Colonic mucosa (tissue), 4 donors: ENCODE data around the gene OGFRL1. TPM values are rescaled to one million over a fixed set of nuclear protein-coding genes. Genes with fewer than 3 reads are reported as not detected.

Experiments used
- DNase-seq: peaks from one replicate; pipeline ENCODE4 v3.0.0-alpha.2; 2020
- H3K27ac ChIP-seq: fragments of 200-600 bp; one replicate; pipeline ENCODE4 v1.8.0; 2021
- H3K27me3 ChIP-seq: fragments of 200-600 bp; one replicate; pipeline ENCODE4 v1.8.0; 2021
- H3K36me3 ChIP-seq: fragments of 200-600 bp; one replicate; pipeline ENCODE4 v1.8.0; 2021
- H3K4me1 ChIP-seq: fragments of 200-600 bp; one replicate; pipeline ENCODE4 v1.8.0; 2021; ENCODE audit warnings: mild to moderate bottlenecking
- H3K4me3 ChIP-seq: fragments of 200-600 bp; one replicate; pipeline ENCODE4 v1.8.0; 2021
- H3K9ac ChIP-seq, 2 donors: one replicate each; pipeline ENCODE4 v1.7.0; 2013; ENCODE audit warnings: control low read depth in 2 of 2, low read depth in 2 of 2, low read length in 2 of 2
- H3K9me3 ChIP-seq: fragments of 200-600 bp; one replicate; pipeline ENCODE4 v1.8.0; 2021
- intact Hi-C: fragments of 100-400 bp; cut with DNase I; formaldehyde crosslinking; loops from one replicate; pipeline ENCODE4 v1.14.1; 2022
- total RNA-seq, 2 donors: library from RNA; stranded (reverse); fragmentation: NEBNext Ultra II Directional in 1 of 2; extraction: Animal tissue kit (Norgen Biotek cat#: 25700) in 1 of 2; gene quantifications; one replicate each; pipeline ENCODE4 v1.2.1, GENCODE V29; 2021
- TF ChIP-seq, protein P1 (sequence below): fragments of 200-600 bp; IDR thresholded peaks from one replicate; pipeline ENCODE4 v1.8.0; 2022; ENCODE audit warnings: antibody characterized with exemption, mild to moderate bottlenecking
- donor health status: healthy.
- donor health status: DM: no; HTN: no; CAD: no.
- donor health status: DM: no; HTN: no; CAD: no.

OGFRL1 gene
- total RNA-seq, 2 donors from 2014 or later: 3.2 to 5.3 TPM

DNA sequence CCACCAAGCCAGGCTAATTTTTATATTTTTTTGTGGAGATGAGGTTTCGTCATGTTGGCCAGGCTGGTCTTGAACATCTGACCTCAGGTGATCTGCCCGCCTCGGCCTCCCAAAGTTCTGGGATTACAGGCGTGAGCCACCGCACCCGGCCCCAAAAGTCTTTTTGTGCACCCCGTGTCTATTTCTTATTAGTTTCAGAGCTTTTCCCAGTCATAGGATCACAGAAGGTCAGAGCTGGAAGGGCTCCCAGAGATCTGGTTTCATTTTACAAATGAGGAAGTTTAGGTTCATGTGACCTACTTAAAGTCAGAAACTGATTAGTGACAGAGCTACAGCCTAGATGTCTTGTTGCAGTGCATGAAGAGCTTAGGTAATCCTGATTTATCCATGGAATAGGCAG, 1.6 kb upstream of the OGFRL1 start:
- no peak for DNase-seq
- Histone ChIP-seq H3K4me1 (no peaks in the 10 kb centered on the region), H3K27me3 (no peaks in the 10 kb centered on the region), H3K4me3 (no peak overlapping the region), H3K9ac (no peak overlapping the region), H3K9me3 (no peaks in the 10 kb centered on the region), H3K36me3 (no peaks in the 10 kb centered on the region), H3K27ac (peak overlapping the region; percentile 78)
- TF ChIP-seq, protein P1, sequence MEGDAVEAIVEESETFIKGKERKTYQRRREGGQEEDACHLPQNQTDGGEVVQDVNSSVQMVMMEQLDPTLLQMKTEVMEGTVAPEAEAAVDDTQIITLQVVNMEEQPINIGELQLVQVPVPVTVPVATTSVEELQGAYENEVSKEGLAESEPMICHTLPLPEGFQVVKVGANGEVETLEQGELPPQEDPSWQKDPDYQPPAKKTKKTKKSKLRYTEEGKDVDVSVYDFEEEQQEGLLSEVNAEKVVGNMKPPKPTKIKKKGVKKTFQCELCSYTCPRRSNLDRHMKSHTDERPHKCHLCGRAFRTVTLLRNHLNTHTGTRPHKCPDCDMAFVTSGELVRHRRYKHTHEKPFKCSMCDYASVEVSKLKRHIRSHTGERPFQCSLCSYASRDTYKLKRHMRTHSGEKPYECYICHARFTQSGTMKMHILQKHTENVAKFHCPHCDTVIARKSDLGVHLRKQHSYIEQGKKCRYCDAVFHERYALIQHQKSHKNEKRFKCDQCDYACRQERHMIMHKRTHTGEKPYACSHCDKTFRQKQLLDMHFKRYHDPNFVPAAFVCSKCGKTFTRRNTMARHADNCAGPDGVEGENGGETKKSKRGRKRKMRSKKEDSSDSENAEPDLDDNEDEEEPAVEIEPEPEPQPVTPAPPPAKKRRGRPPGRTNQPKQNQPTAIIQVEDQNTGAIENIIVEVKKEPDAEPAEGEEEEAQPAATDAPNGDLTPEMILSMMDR: no peak
- intact Hi-C loops: no loop called here

DNA sequence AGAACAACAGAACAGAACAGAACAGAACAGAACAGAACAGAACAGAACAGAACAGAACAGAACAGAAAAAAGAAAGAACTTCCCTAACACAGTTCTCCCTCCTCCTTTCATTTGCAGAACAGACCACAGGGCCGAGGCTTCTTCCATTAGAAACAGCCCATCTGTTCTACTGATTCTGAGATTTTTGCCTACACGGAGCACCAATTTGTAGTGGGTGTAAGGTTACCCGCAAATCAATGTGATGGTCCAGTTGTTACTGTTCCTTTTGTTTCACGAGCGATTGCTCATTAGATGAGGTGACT, 734 bp upstream of the OGFRL1 start:
- Histone ChIP-seq H3K9ac (peak overlapping the region; percentile 48 to 94), H3K36me3 (no peaks in the 10 kb centered on the region), H3K27me3 (no peaks in the 10 kb centered on the region), H3K9me3 (no peaks in the 10 kb centered on the region), H3K27ac (peak overlapping the region; percentile 78), H3K4me3 (peak overlapping the region; percentile 72), H3K4me1 (no peaks in the 10 kb centered on the region)
- no peak for DNase-seq
- TF ChIP-seq, protein P1: no peak
- intact Hi-C loops: no loop called here

DNA sequence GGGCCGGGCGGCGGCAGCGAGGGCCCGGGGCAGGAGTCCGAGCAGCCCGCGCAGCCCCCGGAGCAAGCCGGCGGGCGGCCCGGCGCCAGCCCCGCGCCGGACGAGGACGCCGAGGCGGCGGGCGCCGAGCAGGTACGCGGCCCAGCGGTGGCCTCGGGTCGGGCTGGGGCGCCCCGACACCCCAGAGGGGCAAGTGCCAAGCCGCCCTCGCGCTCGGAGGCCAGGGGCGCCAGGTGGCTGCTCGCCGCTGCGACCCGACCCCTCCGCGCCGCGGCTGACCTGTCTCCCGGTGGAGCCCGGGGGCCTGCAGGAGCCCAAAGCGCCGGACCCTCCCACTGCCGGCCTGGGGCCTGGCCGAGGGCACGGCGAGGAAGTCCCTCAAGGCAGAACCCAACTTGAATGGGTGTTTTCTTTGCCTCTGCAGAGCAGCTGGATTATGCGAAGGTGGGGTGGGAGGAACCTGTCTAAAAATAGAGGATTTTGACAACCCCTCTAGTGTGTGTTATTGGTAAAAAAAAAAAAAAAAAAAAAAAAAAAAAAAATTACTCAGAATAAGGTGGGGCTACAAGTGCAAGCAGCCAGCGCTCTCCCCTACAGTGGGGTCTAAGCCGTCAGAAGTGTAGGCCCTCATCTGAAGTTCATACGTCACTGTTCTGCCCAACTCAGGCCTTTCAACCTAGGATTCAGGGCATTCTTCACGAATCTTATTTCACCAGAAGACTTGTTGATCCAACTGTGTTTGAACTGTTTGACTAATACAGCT, 609 bp downstream of the OGFRL1 start:
- H3K27me3 ChIP-seq: no peaks in the 10 kb centered on the region
- peak overlapping the region; percentile 36 for H3K27ac ChIP-seq
- peak overlapping the region; percentile 72 for H3K4me3 ChIP-seq
- intact Hi-C loops: no loop called here
- no peaks in the 10 kb centered on the region for H3K4me1 ChIP-seq
- DNase-seq: peak; percentile 37
- no peaks in the 10 kb centered on the region for H3K36me3 ChIP-seq
- TF ChIP-seq, protein P1: no peak
- H3K9ac ChIP-seq: peak overlapping the region; percentile 53 to 94
- H3K9me3 ChIP-seq: no peaks in the 10 kb centered on the region

- Histone ChIP-seq H3K27me3 (no peaks in the 10 kb centered on the region), H3K9me3 (no peaks in the 10 kb centered on the region), H3K36me3 (no peaks in the 10 kb centered on the region), H3K4me1 (no peaks in the 10 kb centered on the region), H3K4me3 (peak overlapping the region; percentile 72), H3K9ac (peak overlapping the region in 1 of 2 donors; percentile 53), H3K27ac (no peak overlapping the region)
- TF ChIP-seq, protein P1: no peak
- DNase-seq: no peak
- intact Hi-C loops: no loop called here
Measured at GRCh38 chr6:71289802-71290175, 1.2 kb downstream of the OGFRL1 start.

DNA sequence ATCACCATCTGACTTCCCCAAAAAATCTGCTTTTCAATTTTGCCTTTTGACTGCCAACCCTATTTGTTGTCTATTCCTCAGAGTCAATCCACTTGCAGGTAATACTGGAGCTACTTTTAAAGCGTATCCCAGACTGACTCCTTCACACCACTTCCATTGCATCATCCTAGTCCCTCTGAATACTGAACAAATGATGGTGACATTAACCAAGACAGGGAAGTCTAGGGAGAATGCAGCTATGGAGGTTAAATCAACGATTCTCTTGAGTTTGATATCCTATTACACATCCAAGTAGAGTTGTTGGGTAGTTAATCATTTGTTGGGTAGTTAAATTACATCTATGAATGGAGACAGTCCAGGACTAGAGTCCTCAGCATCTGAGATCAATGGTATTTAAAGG, 2.0 kb downstream of the OGFRL1 start:
- no peaks in the 10 kb centered on the region for H3K36me3 ChIP-seq
- intact Hi-C loops: no loop called here
- no peak overlapping the region for H3K9ac ChIP-seq
- H3K27ac ChIP-seq: no peak overlapping the region
- H3K4me1 ChIP-seq: no peaks in the 10 kb centered on the region
- TF ChIP-seq, protein P1: no peak
- H3K4me3 ChIP-seq: no peak overlapping the region
- H3K27me3 ChIP-seq: no peaks in the 10 kb centered on the region
- DNase-seq: no peak
- H3K9me3 ChIP-seq: no peaks in the 10 kb centered on the region
